Endothelial cell of umbilical vein (primary cell): ENCODE measurements around the gene TGFA. TPM values are rescaled to one million over a fixed set of nuclear protein-coding genes. Genes with fewer than 3 reads are reported as not detected.

Experiments
- BruUV-seq: library from RNA; stranded (reverse); fragments of 400-500 nt; replicated peaks from 2 replicates; lab custom pipeline; 2021; lab: Mats Ljungman, UMichigan
- CTCF ChIA-PET: fragments of 300-600, 350-600 bp; sonication (Branson Sonifier 250); formaldehyde crosslinking; loops from one replicate; lab custom pipeline; 2021; ENCODE audit warnings: antibody characterized with exemption, inconsistent platforms; lab: Charles Lee
- POLR2A ChIA-PET: fragments of 300-600, 350-600 bp; sonication (Branson Sonifier 250); formaldehyde crosslinking; loops from one replicate; lab custom pipeline; 2021; ENCODE audit warnings: antibody characterized with exemption, inconsistent platforms; lab: Charles Lee
- DNase-seq: peaks from one replicate; pipeline ENCODE4 v3.0.0-alpha.2; 2011; ENCODE audit warnings: low read depth, low spot score
- FAIRE-seq: peaks from 2 replicates; lab custom pipeline; 2011; peaks lifted over from hg19 to GRCh38; lab: Jason Lieb, UNC
- H2AFZ ChIP-seq: 2 replicates; pipeline ENCODE4 v1.6.0; 2012; ENCODE audit warnings: low read depth, low read length, control low read depth, inconsistent platforms
- H3K27ac ChIP-seq: 2 replicates; pipeline ENCODE4 v1.5.1; 2011; ENCODE audit warnings: low read depth, mild to moderate bottlenecking, control low read depth, low read length, moderate library complexity; ENCODE audit not compliant: insufficient read depth
- H3K27me3 ChIP-seq, 2 experiments: 2 replicates each; pipeline versions ENCODE4 v1.6.0 to v1.6.1; 2011; ENCODE audit warnings: low read length in 2 of 2, mixed read lengths in 1 of 2; ENCODE audit not compliant: control insufficient read depth in 2 of 2, insufficient read depth in 2 of 2
- H3K36me3 ChIP-seq, 2 experiments: 2 replicates in 1 of 2; 3 replicates in 1 of 2; pipeline ENCODE4 v1.5.1; 2011; ENCODE audit warnings: low read length in 2 of 2, mild to moderate bottlenecking in 1 of 2, moderate library complexity in 1 of 2; ENCODE audit not compliant: control insufficient read depth in 2 of 2, insufficient read depth in 2 of 2; ENCODE audit errors: extremely low read depth in 1 of 2
- H3K4me1 ChIP-seq: 3 replicates; pipeline ENCODE4 v1.5.1; 2011; ENCODE audit warnings: mild to moderate bottlenecking, low read length; ENCODE audit not compliant: control insufficient read depth, insufficient read depth; ENCODE audit errors: extremely low read depth
- H3K4me2 ChIP-seq: 2 replicates; pipeline ENCODE4 v1.6.1; 2011; ENCODE audit warnings: low read length, control low read depth, mixed read lengths; ENCODE audit not compliant: insufficient read depth
- H3K4me3 ChIP-seq, 3 experiments: fragments of 200-600 bp in 1 of 3; sonication (generic), shearing (Covaris generic) in 1 of 3; replicated peaks in 1 of 3; 2 replicates each; pipeline ENCODE4 v1.5.1; 2011 to 2016; ENCODE audit warnings: control low read depth in 3 of 3, low read length in 3 of 3, mild to moderate bottlenecking in 2 of 3, inconsistent platforms in 1 of 3, low read depth in 1 of 3, moderate library complexity in 1 of 3; ENCODE audit not compliant: insufficient read depth in 1 of 3
- H3K79me2 ChIP-seq: 2 replicates; pipeline ENCODE4 v1.6.0; 2012; ENCODE audit warnings: low read length, inconsistent platforms; ENCODE audit not compliant: control insufficient read depth, insufficient read depth
- H3K9ac ChIP-seq: replicated peaks from 2 replicates; pipeline ENCODE3; 2011; ENCODE audit warnings: low read length, control low read depth; ENCODE audit not compliant: insufficient read depth; ENCODE audit errors: extremely low read depth
- H3K9me1 ChIP-seq: replicated peaks from 3 replicates; pipeline ENCODE4 v1.6.0; 2011; ENCODE audit warnings: mild to moderate bottlenecking, low read length; ENCODE audit not compliant: control insufficient read depth, insufficient read depth; ENCODE audit errors: extremely low read depth
- H3K9me3 ChIP-seq: replicated peaks from 2 replicates; pipeline ENCODE4 v1.5.1; 2012; ENCODE audit warnings: low read length, inconsistent platforms; ENCODE audit not compliant: control insufficient read depth, insufficient read depth
- H4K20me1 ChIP-seq: replicated peaks from 2 replicates; pipeline ENCODE3; 2011; ENCODE audit warnings: mild to moderate bottlenecking, low read length; ENCODE audit not compliant: control insufficient read depth, insufficient read depth; ENCODE audit errors: extremely low read depth
- CTCF ChIP-seq, 2 donors: IDR thresholded peaks; 1 replicate in 1 of 2; 2 replicates in 1 of 2; pipeline ENCODE4 v1.5.1; 2011; ENCODE audit warnings: low read length in 2 of 2, mild to moderate bottlenecking in 2 of 2, moderate library complexity in 2 of 2, control low read depth in 1 of 2, inconsistent platforms in 1 of 2, low read depth in 1 of 2; ENCODE audit not compliant: insufficient read depth in 1 of 2; ENCODE audit errors: extremely low read depth in 1 of 2
- EZH2 ChIP-seq: IDR thresholded peaks from 2 replicates; pipeline ENCODE4 v1.6.1; 2012; ENCODE audit warnings: borderline replicate concordance, low read depth, mild to moderate bottlenecking, moderate library complexity, low read length, inconsistent platforms; ENCODE audit not compliant: severe bottlenecking
- FOS ChIP-seq: IDR thresholded peaks from 2 replicates; pipeline ENCODE4 v1.6.1; 2011; ENCODE audit warnings: mild to moderate bottlenecking, low read length, moderate library complexity, borderline replicate concordance; ENCODE audit not compliant: insufficient read depth
- GATA2 ChIP-seq: IDR thresholded peaks from 2 replicates; pipeline ENCODE4 v1.7.0; 2011; ENCODE audit warnings: low read depth, mild to moderate bottlenecking, moderate library complexity, mixed read lengths, low read length; ENCODE audit not compliant: insufficient read length, insufficient read depth
- JUN ChIP-seq: IDR thresholded peaks from 2 replicates; pipeline ENCODE4 v1.6.1; 2011; ENCODE audit warnings: borderline replicate concordance, low read depth; ENCODE audit not compliant: insufficient read length, insufficient read depth
- MAX ChIP-seq: IDR thresholded peaks from 2 replicates; pipeline ENCODE4 v1.6.1; 2011; ENCODE audit not compliant: insufficient read depth, insufficient read length
- MYC ChIP-seq: IDR thresholded peaks from one replicate; pipeline ENCODE4 v1.6.1; 2011; ENCODE audit warnings: mild to moderate bottlenecking, low read depth, low read length
- POLR2A ChIP-seq: IDR thresholded peaks from 2 replicates; pipeline ENCODE4 v1.6.1; 2012; ENCODE audit warnings: low read depth, mild to moderate bottlenecking, control low read depth, low read length
- POLR2AphosphoS5 ChIP-seq: IDR thresholded peaks from 2 replicates; pipeline ENCODE4 v1.6.1; 2012; ENCODE audit warnings: low read depth, mild to moderate bottlenecking, control low read depth, low read length, moderate library complexity; ENCODE audit not compliant: insufficient read depth
- dilution Hi-C: fragments of 300-500 bp; cut with MboI; formaldehyde crosslinking; loops from one replicate; pipeline ENCODE4 v1.15.0; 2019; ENCODE audit warnings: low sequenced_read_pairs; ENCODE audit not compliant: extremely low pct_ligation_motif_present
- intact Hi-C: fragments of 100-400 bp; cut with micrococcal nuclease; formaldehyde crosslinking; loops from one replicate; pipeline ENCODE4 v1.10.0; 2022
- polyA plus RNA-seq, 4 experiments: library from polyadenylated mRNA; depleted of rRNA in 3 of 4; stranded (reverse) in 3 of 4; unstranded in 1 of 4; fragments of >200 nt; gene quantifications; 2 replicates each; pipeline versions ENCODE4 v1.2.1 to v1.2.3, GENCODE V29; 2011 to 2012; ENCODE audit warnings: missing spikeins in 1 of 4
- total RNA-seq: library from RNA; stranded (reverse); gene quantifications from 2 replicates; pipeline ENCODE4 v1.2.3, GENCODE V29; 2021

TGFA gene
- total and polyA plus RNA-seq, 2 donors (not counting 3 experiments of a cell fraction or from before 2014, with no cell fraction given), result 0.22 to 0.32 TPM

GRCh38 chr2:70519453-70519852 is 34.2 kb downstream of the TGFA start:
- intact Hi-C loops, result no loop called here
- H4K20me1 ChIP-seq, result no peaks in the 10 kb centered on the region
- no peaks in the 10 kb centered on the region for H3K79me2 ChIP-seq
- H3K9me1 ChIP-seq, result no peaks in the 10 kb centered on the region
- H3K4me2 ChIP-seq, result no peak overlapping the region
- dilution Hi-C loops, result no loop called here
- H3K4me3 ChIP-seq, result no peak overlapping the region
- no TSS peak for BruUV-seq
- H3K9me3 ChIP-seq, result no peaks in the 10 kb centered on the region
- no peak for TF ChIP-seq FOS
- TF ChIP-seq MAX, result no peak
- no peak for TF ChIP-seq JUN
- no peak for TF ChIP-seq EZH2
- TF ChIP-seq POLR2AphosphoS5, result no peak
- no peak for TF ChIP-seq POLR2A
- TF ChIP-seq GATA2, result no peak
- no peak for TF ChIP-seq CTCF (IDR thresholded peaks at IDR 0.05; ENCODE audit: extremely low read depth in 1 of 2, insufficient read depth in 1 of 2, low read depth in 1 of 2, low read length in 2 of 2)
- no peak for TF ChIP-seq MYC
- no peaks in the 10 kb centered on the region for H3K27me3 ChIP-seq
- no peak for DNase-seq
- no peak overlapping the region for H3K27ac ChIP-seq
- H3K36me3 ChIP-seq, result no peaks in the 10 kb centered on the region
- H3K4me1 ChIP-seq, result no peaks in the 10 kb centered on the region
- H3K9ac ChIP-seq, result no peak overlapping the region
- ChIA-PET CTCF (no interaction called here), POLR2A (no interaction called here)
- no peak for FAIRE-seq
- no peak overlapping the region for H2AFZ ChIP-seq
